Peyer's patch (tissue), 4 donors: ENCODE measurements around the gene SLC35E2B. TPM values are rescaled to one million over a fixed set of nuclear protein-coding genes. Genes with fewer than 3 reads are reported as not detected.

Source experiments
- DNase-seq, 3 donors: peaks; one replicate each; pipeline ENCODE4 v3.0.0-alpha.2; 2017 to 2019
- H3K27ac ChIP-seq, 4 donors: fragments of 200-600 bp; sonication (generic); one replicate each; pipeline ENCODE4 v1.5.1; 2016 to 2019
- H3K27me3 ChIP-seq, 2 donors: fragments of 200-600 bp; sonication (generic); one replicate each; pipeline ENCODE4 v1.5.1; 2019
- H3K36me3 ChIP-seq, 3 donors: fragments of 200-600 bp; sonication (generic); one replicate each; pipeline ENCODE4 v1.5.1; 2016 to 2019
- H3K4me1 ChIP-seq, 4 donors: fragments of 200-600 bp; sonication (generic); one replicate each; pipeline ENCODE4 v1.5.1; 2016 to 2019
- H3K4me3 ChIP-seq, 4 donors: fragments of 200-600 bp; sonication (generic); 1 replicate in 3 of 4; 2 replicates in 1 of 4; pipeline ENCODE4 v1.5.1; 2016 to 2019; ENCODE audit warnings: mild to moderate bottlenecking in 1 of 4
- H3K9me3 ChIP-seq, 4 donors: fragments of 200-600 bp; sonication (generic); one replicate each; pipeline ENCODE4 v1.5.1; 2016 to 2019; ENCODE audit warnings: mild to moderate bottlenecking in 1 of 4
- POLR2A ChIP-seq, 2 donors: fragments of 450-650 bp; IDR thresholded peaks; one replicate each; pipeline ENCODE4 v1.5.1; 2017; ENCODE audit warnings: antibody characterized with exemption in 2 of 2, mild to moderate bottlenecking in 2 of 2, moderate library complexity in 2 of 2
- total RNA-seq, 4 donors: library from RNA; depleted of rRNA; stranded (reverse); fragments of >200 nt; gene quantifications; one replicate each; pipeline ENCODE4 v1.1.0, GENCODE V29; 2016
- TF ChIP-seq, protein P1 (sequence below), 6 experiments: fragments of 450-650 bp in 4 of 6; fragments of 200-600 bp in 2 of 6; sonication (generic) in 1 of 6; IDR thresholded peaks; one replicate each; pipeline ENCODE4 v1.5.1; 2017 to 2019; ENCODE audit warnings: antibody characterized with exemption in 6 of 6, mild to moderate bottlenecking in 3 of 6, moderate library complexity in 1 of 6

SLC35E2B gene
- total RNA-seq, 4 donors from 2014 or later = 76.9 to 132 (median 103) TPM

DNA sequence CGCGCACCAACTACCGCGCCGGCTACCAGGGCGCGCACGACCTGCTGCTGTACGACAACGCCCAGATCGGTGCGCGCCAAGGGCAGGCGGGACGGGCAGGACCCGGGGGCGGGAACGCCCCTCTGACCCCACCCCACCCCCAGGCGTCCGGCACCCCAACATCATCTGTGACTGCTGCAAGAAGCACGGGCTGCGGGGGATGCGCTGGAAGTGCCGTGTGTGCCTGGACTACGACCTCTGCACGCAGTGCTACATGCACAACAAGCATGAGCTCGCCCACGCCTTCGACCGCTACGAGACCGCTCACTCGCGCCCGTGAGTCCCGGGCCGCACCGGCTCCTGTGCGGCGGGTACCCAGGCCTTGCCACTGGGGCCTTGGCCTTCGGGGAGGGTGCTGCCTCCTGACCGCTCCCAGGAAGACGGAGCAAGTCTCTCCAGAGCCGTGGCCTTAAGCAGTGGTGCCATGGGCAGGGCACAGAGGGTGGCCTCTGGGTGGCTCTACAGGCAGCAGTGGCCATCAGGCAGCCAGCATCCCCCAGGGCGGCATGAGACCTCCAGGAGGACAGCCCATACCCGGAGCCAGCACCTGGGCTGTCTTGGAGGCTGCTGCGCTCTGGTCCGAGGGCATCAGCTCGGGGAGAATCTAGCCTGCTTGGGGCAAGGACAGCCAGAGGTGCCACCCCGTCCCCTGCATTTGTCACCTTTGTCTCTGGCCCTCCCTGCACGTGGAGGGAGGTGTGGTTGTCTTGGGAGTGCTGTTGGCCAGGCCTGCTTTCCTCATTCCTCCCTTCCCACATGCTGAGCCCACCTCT lies 68.8 kb downstream of the SLC35E2B start:
- TF ChIP-seq, protein P1, sequence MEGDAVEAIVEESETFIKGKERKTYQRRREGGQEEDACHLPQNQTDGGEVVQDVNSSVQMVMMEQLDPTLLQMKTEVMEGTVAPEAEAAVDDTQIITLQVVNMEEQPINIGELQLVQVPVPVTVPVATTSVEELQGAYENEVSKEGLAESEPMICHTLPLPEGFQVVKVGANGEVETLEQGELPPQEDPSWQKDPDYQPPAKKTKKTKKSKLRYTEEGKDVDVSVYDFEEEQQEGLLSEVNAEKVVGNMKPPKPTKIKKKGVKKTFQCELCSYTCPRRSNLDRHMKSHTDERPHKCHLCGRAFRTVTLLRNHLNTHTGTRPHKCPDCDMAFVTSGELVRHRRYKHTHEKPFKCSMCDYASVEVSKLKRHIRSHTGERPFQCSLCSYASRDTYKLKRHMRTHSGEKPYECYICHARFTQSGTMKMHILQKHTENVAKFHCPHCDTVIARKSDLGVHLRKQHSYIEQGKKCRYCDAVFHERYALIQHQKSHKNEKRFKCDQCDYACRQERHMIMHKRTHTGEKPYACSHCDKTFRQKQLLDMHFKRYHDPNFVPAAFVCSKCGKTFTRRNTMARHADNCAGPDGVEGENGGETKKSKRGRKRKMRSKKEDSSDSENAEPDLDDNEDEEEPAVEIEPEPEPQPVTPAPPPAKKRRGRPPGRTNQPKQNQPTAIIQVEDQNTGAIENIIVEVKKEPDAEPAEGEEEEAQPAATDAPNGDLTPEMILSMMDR (IDR thresholded peaks at IDR 0.05) = no peak
- no peak for TF ChIP-seq POLR2A (IDR thresholded peaks at IDR 0.05)
- Histone ChIP-seq H3K4me1 (peaks cover 0 to 12% (median 2%) of the 10 kb centered on the region in 4 donors), H3K4me3 (no peak overlapping the region), H3K27ac (no peak overlapping the region), H3K36me3 (peaks cover 0 to 9% (median 0%) of the 10 kb centered on the region in 3 donors), H3K27me3 (no peaks in the 10 kb centered on the region), H3K9me3 (no peaks in the 10 kb centered on the region)
- no peak for DNase-seq

DNA sequence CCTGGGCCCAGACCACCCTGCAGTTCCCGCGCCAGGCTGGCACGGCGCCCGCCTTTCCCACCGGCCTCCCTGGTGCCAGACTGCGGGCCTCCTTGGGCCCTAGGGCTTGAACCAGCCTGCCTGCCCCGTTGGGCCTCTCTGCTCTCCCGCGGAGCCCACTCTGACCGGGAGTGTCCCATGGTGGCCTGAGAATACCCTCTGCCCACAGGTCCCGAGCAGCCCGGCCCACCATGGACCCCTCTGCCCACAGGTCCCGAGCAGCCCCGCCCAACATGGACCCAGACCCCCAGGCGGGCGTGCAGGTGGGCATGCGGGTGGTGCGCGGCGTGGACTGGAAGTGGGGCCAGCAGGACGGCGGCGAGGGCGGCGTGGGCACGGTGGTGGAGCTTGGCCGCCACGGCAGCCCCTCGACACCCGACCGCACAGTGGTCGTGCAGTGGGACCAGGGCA lies 69.4 kb downstream of the SLC35E2B start:
- Histone ChIP-seq H3K4me3 (no peak overlapping the region), H3K36me3 (peaks cover 0 to 11% (median 0%) of the 10 kb centered on the region in 3 donors), H3K27me3 (no peaks in the 10 kb centered on the region), H3K4me1 (peaks cover 0 to 12% (median 2%) of the 10 kb centered on the region in 4 donors), H3K9me3 (no peaks in the 10 kb centered on the region), H3K27ac (no peak overlapping the region)
- TF ChIP-seq, protein P1 (IDR thresholded peaks at IDR 0.05) = no peak
- TF ChIP-seq POLR2A (IDR thresholded peaks at IDR 0.05) = no peak
- no peak for DNase-seq

- Histone ChIP-seq H3K4me1 (peaks cover 0 to 11% (median 2%) of the 10 kb centered on the region in 4 donors), H3K27me3 (no peaks in the 10 kb centered on the region), H3K36me3 (peaks cover 0 to 11% (median 0%) of the 10 kb centered on the region in 3 donors), H3K4me3 (no peak overlapping the region), H3K9me3 (no peaks in the 10 kb centered on the region), H3K27ac (no peak overlapping the region)
- DNase-seq = no peak
- no peak for TF ChIP-seq POLR2A (IDR thresholded peaks at IDR 0.05)
- TF ChIP-seq, protein P1 (IDR thresholded peaks at IDR 0.05) = no peak
Observed at GRCh38 chr1:1622788-1623094, 69.9 kb downstream of the SLC35E2B start.

- TF ChIP-seq POLR2A (IDR thresholded peaks at IDR 0.05) = no peak
- TF ChIP-seq, protein P1 (IDR thresholded peaks at IDR 0.05) = no peak
- Histone ChIP-seq H3K36me3 (peaks cover 0 to 15% (median 0%) of the 10 kb centered on the region in 3 donors), H3K4me1 (peaks cover 0 to 12% (median 2%) of the 10 kb centered on the region in 4 donors), H3K9me3 (no peaks in the 10 kb centered on the region), H3K27me3 (no peaks in the 10 kb centered on the region), H3K4me3 (no peak overlapping the region), H3K27ac (no peak overlapping the region)
- DNase-seq = no peak
Observed at GRCh38 chr1:1622010-1622787, 70.4 kb downstream of the SLC35E2B start.

- Histone ChIP-seq H3K36me3 (peaks cover 0 to 15% (median 0%) of the 10 kb centered on the region in 3 donors), H3K9me3 (no peaks in the 10 kb centered on the region), H3K27me3 (no peaks in the 10 kb centered on the region), H3K4me1 (peaks cover 0 to 12% (median 7%) of the 10 kb centered on the region in 4 donors), H3K4me3 (no peak overlapping the region), H3K27ac (no peak overlapping the region)
- DNase-seq = no peak
- no peak for TF ChIP-seq POLR2A (IDR thresholded peaks at IDR 0.05)
- TF ChIP-seq, protein P1 (IDR thresholded peaks at IDR 0.05) = no peak
Observed at GRCh38 chr1:1621173-1622009, 71.2 kb downstream of the SLC35E2B start.
